DND-41 (cell line): ENCODE measurements around the gene FAAP24.
"Not testable (repeated sequence)": the region's sequence is repeated elsewhere in the genome, so short reads cannot be mapped to it uniquely, and the experiment has no call there.

Source experiments
- ATAC-seq: fragments of 200-7000 bp; cut with Tn5 transposase; 3 replicates; pipeline ENCODE4 v1.9.1; 2021; ENCODE audit warnings: low read depth; ENCODE audit not compliant: insufficient read depth
- DNase-seq: peaks from one replicate; pipeline ENCODE4 v3.0.0-alpha.2; 2020
- H2AFZ ChIP-seq: 2 replicates; pipeline ENCODE4 v1.6.0; 2012; ENCODE audit warnings: low read depth, low read length
- H3K27ac ChIP-seq: 2 replicates; pipeline ENCODE4 v1.5.1; 2012; ENCODE audit warnings: low read length, inconsistent platforms
- H3K27me3 ChIP-seq: fragments of 200-600 bp; sonication (generic); 2 replicates; pipeline ENCODE4 v1.6.0; 2012; ENCODE audit warnings: low read length, mild to moderate bottlenecking, inconsistent platforms; ENCODE audit not compliant: insufficient read depth, poor library complexity
- H3K36me3 ChIP-seq: 2 replicates; pipeline ENCODE4 v1.5.1; 2012; ENCODE audit warnings: low read length, inconsistent platforms; ENCODE audit not compliant: insufficient read depth
- H3K4me1 ChIP-seq: 2 replicates; pipeline ENCODE4 v1.5.1; 2012; ENCODE audit warnings: mild to moderate bottlenecking, low read length; ENCODE audit not compliant: insufficient read depth
- H3K4me2 ChIP-seq: 2 replicates; pipeline ENCODE4 v1.6.0; 2012; ENCODE audit warnings: mild to moderate bottlenecking, moderate library complexity, low read length, inconsistent platforms; ENCODE audit not compliant: insufficient read depth
- H3K4me3 ChIP-seq, 2 experiments: fragments of 200-600 bp in 1 of 2; shearing (Covaris generic) in 1 of 2; 2 replicates each; pipeline ENCODE4 v1.5.1; 2012 to 2016; ENCODE audit warnings: inconsistent platforms in 2 of 2, low read length in 2 of 2, mild to moderate bottlenecking in 2 of 2, low read depth in 1 of 2, moderate library complexity in 1 of 2
- H3K79me2 ChIP-seq: 2 replicates; pipeline ENCODE4 v1.6.0; 2012; ENCODE audit warnings: low read length, inconsistent platforms; ENCODE audit not compliant: insufficient read depth
- H3K9ac ChIP-seq: 2 replicates; pipeline ENCODE4 v1.6.0; 2012; ENCODE audit warnings: low read depth, mild to moderate bottlenecking, inconsistent platforms, low read length, moderate library complexity
- H3K9me3 ChIP-seq: 2 replicates; pipeline ENCODE4 v1.5.1; 2012; ENCODE audit warnings: low read length, moderate library complexity, mild to moderate bottlenecking, inconsistent platforms; ENCODE audit not compliant: insufficient read depth, severe bottlenecking
- H4K20me1 ChIP-seq: 2 replicates; pipeline ENCODE4 v1.6.0; 2012; ENCODE audit warnings: low read length; ENCODE audit not compliant: insufficient read depth
- CTCF ChIP-seq: IDR thresholded peaks from 2 replicates; pipeline ENCODE4 v1.5.1; 2012; ENCODE audit warnings: borderline replicate concordance, low read length, moderate library complexity, mild to moderate bottlenecking; ENCODE audit not compliant: poor library complexity, severe bottlenecking; ENCODE audit errors: extremely low read depth
- EZH2 ChIP-seq: IDR thresholded peaks from 3 replicates; pipeline ENCODE4 v1.6.1; 2012; ENCODE audit warnings: borderline replicate concordance, low read depth, mild to moderate bottlenecking, moderate library complexity, low read length, inconsistent platforms; ENCODE audit not compliant: severe bottlenecking

The FAAP24 gene

GRCh38 chr19:32971012-32971595 lies 938 bp upstream of the FAAP24 start:
- H3K27me3 ChIP-seq, result no peaks in the 10 kb centered on the region
- ATAC-seq (no peak), DNase-seq (no peak)
- peaks cover 33% of the 10 kb centered on the region for H3K4me1 ChIP-seq
- H3K4me3 ChIP-seq, result peak overlapping the region; percentile 66 to 88; a peak in 3 of 4 replicates
- no peak for TF ChIP-seq CTCF
- no peak for TF ChIP-seq EZH2
- H4K20me1 ChIP-seq, result peaks cover 23% of the 10 kb centered on the region; the same call in 1 of the 2 replicates
- H3K4me2 ChIP-seq, result peak overlapping the region; percentile 99
- H3K9me3 ChIP-seq, result no peaks in the 10 kb centered on the region
- peaks cover 33% of the 10 kb centered on the region for H3K36me3 ChIP-seq
- H2AFZ ChIP-seq, result peak overlapping the region; percentile 84
- peak overlapping the region; percentile 66 for H3K9ac ChIP-seq
- H3K27ac ChIP-seq, result peak overlapping the region; percentile 64
- H3K79me2 ChIP-seq, result peaks cover 37% of the 10 kb centered on the region

GRCh38 chr19:32976223-32976805 lies 4.3 kb downstream of the FAAP24 start:
- Histone ChIP-seq H3K4me2 (no peak overlapping the region), H2AFZ (no peak overlapping the region), H3K4me3 (no peak overlapping the region)

GRCh38 chr19:32977280-32977679 lies 5.2 kb downstream of the FAAP24 start:
- H2AFZ ChIP-seq, result no peak overlapping the region
- H3K9ac ChIP-seq, result no peak overlapping the region
- H3K4me2 ChIP-seq, result no peak overlapping the region
- H3K4me3 ChIP-seq, result no peak overlapping the region
- no peaks in the 10 kb centered on the region for H3K27me3 ChIP-seq
- no peaks in the 10 kb centered on the region for H3K9me3 ChIP-seq
- no peak for ATAC-seq
- peaks cover 26% of the 10 kb centered on the region for H3K36me3 ChIP-seq
- no peaks in the 10 kb centered on the region for H4K20me1 ChIP-seq
- H3K79me2 ChIP-seq, result peaks cover 6% of the 10 kb centered on the region
- H3K4me1 ChIP-seq, result peaks cover 13% of the 10 kb centered on the region
- TF ChIP-seq CTCF (no peak), EZH2 (no peak)
- DNase-seq, result no peak
- no peak overlapping the region for H3K27ac ChIP-seq

More at GRCh38 chr19:32976223-32976805, 4.3 kb downstream of the FAAP24 start:
- no peak for ATAC-seq
- Histone ChIP-seq H4K20me1 (no peaks in the 10 kb centered on the region), H3K9ac (no peak overlapping the region), H3K27me3 (no peaks in the 10 kb centered on the region), H3K79me2 (peaks cover 13% of the 10 kb centered on the region), H3K4me1 (peaks cover 15% of the 10 kb centered on the region), H3K9me3 (no peaks in the 10 kb centered on the region), H3K27ac (no peak overlapping the region), H3K36me3 (peaks cover 26% of the 10 kb centered on the region)
- peak; percentile 76 for TF ChIP-seq CTCF
- TF ChIP-seq EZH2, result no peak
- peak; percentile 72 for DNase-seq

GRCh38 chr19:32977813-32978212 lies 5.8 kb downstream of the FAAP24 start:
- ATAC-seq, H3K9me3 ChIP-seq, H3K4me2 ChIP-seq, H3K4me1 ChIP-seq, H4K20me1 ChIP-seq, H2AFZ ChIP-seq, H3K9ac ChIP-seq, DNase-seq, H3K27me3 ChIP-seq, H3K4me3 ChIP-seq, H3K27ac ChIP-seq, H3K79me2 ChIP-seq: not testable (repeated sequence)
- peaks cover 26% of the 10 kb centered on the region for H3K36me3 ChIP-seq

GRCh38 chr19:32979807-32980206 lies 7.8 kb downstream of the FAAP24 start:
- not testable (repeated sequence) for H3K4me1 ChIP-seq, H3K79me2 ChIP-seq, DNase-seq, H3K9ac ChIP-seq, H4K20me1 ChIP-seq, H3K4me3 ChIP-seq, H3K4me2 ChIP-seq, H2AFZ ChIP-seq, H3K9me3 ChIP-seq, H3K27ac ChIP-seq, H3K27me3 ChIP-seq, ATAC-seq
- peaks cover 20% of the 10 kb centered on the region for H3K36me3 ChIP-seq

GRCh38 chr19:32982488-32982887 lies 10.4 kb downstream of the FAAP24 start:
- H3K79me2 ChIP-seq, ATAC-seq, H4K20me1 ChIP-seq, H3K27me3 ChIP-seq, H3K4me2 ChIP-seq, H3K9me3 ChIP-seq, H3K4me1 ChIP-seq, DNase-seq, H2AFZ ChIP-seq, H3K4me3 ChIP-seq, H3K9ac ChIP-seq, H3K36me3 ChIP-seq, H3K27ac ChIP-seq: not testable (repeated sequence)
